ENCODE results near the gene ANKRD63.

ANKRD63 gene

DNA sequence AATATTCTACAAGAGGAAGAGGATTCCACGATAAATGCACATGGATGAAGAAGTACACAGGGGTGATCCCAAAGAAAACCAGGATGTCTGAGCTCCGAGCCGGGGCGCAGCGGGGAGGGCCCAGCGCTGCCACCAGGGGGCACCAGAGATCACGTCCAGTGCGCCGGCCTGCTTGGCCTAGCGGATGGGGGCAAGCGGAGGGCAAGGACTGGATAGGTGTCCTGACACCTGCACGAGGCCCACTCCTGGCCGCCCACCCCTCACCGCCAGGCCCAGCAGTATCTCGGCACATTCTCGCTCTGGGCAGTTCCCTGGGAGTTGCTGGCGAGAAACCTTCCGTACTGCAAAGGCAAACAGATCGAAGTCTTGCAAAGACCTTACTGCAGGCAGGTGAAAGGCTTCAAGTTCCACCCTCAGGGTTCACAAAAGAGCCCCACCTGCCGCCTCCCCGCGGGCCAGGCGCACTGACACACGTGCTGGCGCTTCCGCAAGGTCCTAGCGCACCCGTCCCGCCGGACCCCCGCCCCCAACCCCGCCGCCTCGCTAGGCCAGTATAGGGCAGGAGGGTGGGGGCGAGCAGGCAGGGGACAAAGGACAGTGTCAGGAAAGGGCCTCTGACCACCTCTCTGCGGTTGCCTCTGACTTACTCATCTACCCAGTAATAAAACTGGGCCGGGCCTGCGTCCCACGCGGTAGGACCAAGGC is 3.3 kb downstream of the ANKRD63 start:
- peak; percentile 56 for DNase-seq (ENCODE audit: low read depth)

GRCh38 chr15:40278026-40278425 is 4.8 kb downstream of the ANKRD63 start:
- DNase-seq (ENCODE audit: low read depth), result no peak

DNA sequence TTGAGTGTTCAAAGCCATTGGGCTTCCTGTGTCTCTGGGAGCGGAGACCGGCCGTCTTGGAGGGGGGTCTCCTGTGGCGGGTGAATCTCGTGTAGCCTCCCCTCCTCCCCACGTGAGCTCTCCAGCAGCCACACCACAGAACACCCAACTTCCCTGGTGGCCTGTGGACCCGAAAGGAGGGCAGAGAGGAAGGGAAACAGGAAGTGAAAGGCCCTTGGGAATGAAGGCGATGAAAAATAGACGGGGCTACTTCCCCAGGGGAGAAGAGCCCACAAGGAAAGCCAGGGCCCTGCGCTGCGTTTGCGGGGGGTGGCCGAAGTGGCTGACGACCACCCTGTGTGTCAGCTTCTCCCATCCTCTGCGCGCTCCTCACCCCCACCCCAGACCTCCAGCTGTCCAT is 5.4 kb downstream of the ANKRD63 start:
- no peak for DNase-seq (ENCODE audit: low read depth)

DNA sequence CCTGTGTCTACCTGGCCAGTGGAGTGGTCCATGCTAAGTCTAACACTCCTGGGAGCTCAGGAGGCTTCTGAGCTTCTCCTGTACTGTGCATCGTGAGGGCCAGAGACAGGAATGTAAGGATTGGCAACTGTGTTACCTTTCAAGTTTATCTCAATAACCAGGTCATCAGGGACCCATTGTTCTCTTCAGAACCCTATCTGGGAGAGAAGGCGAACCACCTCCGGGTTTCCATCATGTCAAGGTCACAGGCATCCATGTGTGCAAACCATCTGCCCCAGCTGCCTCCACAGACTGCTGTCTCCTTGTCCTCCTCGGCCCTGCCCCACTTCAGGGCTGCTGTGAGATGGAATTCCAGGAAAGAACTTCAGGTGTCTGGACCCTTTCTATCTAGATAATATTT is 5.9 kb downstream of the ANKRD63 start:
- DNase-seq (ENCODE audit: low read depth), result no peak

- no peak for DNase-seq (ENCODE audit: low read depth)
These were observed 6.9 kb downstream of the ANKRD63 start for GRCh38 chr15:40275954-40276353.

GRCh38 chr15:40275523-40275922 is 7.3 kb downstream of the ANKRD63 start:
- no peak for DNase-seq (ENCODE audit: low read depth)

GRCh38 chr15:40274350-40275274 is 8.3 kb downstream of the ANKRD63 start:
- DNase-seq (ENCODE audit: low read depth), result peak; percentile 79

GRCh38 chr15:40273428-40273827 is 9.4 kb downstream of the ANKRD63 start:
- DNase-seq (ENCODE audit: low read depth), result no peak

DNA sequence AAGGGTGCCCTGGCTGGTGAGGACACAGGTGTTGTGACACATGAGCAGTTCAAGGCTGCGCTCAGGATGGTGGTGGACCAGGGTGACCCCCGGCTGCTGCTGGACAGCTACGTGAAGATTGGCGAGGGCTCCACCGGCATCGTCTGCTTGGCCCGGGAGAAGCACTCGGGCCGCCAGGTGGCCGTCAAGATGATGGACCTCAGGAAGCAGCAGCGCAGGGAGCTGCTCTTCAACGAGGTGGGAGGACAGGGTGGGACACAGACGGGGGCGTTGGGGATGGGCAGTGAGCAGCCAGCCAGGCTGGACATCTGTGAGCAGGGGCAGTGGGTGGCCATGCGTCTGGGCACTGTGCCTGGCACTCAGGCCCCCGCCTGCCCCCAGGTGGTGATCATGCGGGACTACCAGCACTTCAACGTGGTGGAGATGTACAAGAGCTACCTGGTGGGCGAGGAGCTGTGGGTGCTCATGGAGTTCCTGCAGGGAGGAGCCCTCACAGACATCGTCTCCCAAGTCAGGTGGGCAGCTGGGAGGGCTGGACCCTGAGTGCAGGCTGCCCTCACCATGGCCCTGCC is 10.3 kb downstream of the ANKRD63 start:
- no peak for DNase-seq (ENCODE audit: low read depth)

DNA sequence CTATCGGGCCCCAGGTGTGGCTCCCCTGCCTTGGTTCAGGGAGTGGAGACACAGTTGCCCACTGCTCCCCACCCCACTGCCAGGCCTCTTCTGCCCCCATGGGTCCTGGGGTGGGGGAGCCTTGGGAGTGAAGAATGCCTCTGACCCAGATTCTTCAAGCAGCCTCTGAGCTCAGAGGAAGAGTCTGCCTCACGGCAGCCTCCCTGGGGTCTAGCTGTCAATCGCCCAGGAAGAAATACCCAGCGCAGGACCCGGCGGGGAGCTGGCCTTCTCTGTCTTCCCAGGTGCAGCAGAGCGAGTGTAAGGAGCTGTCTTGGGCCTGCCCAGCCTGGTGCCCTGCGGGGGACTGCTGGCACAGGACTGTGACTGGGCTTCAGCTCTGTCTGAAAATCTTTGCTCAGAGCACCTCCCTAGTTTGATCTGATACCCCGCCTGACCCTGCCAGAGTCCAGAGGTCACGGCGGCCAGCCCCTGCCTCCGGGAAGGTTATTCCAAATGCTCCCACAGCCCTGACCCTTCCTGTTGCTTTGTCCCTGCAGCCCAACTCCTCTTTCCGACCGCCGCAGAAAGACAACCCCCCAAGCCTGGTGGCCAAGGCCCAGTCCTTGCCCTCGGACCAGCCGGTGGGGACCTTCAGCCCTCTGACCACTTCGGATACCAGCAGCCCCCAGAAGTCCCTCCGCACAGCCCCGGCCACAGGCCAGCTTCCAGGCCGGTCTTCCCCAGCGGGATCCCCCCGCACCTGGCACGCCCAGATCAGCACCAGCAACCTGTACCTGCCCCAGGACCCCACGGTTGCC is 11.0 kb downstream of the ANKRD63 start:
- no peak for DNase-seq (ENCODE audit: low read depth)

DNA sequence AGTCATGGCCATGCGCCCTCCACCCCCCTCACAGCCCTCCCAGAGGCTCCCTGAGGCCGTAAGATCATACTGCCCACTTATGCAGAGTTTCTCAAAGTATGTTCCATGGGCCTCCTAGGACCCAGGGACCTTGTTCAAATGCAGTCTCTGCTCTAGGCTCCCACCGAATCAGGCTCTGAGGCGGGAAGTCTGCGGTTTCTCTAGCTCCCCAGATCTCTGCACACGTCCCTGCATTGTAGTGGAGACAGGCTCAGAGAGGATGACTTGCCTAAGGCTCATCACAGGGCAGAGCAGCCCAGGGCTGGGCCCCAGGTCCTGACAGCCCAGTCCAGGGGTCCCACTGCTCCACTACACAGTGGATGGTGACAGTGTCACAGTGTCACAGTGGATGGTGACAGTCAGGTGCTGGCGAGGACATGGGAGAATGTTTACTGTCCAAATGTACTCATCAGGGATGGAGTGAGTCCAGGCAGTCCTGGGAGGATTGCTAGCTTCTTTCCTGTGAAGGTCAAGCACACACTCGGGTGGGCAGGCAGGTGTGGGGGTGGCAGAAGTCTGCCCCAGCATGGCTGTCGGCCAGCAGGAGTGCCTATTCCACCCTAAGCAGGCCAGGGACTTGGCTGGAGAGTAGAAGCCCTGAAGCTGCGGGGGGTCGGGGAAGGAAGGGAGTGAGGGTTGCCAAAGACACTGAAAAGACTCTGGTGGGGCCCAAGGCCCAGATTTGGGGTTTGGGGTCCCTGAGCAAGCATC is 12.4 kb downstream of the ANKRD63 start:
- DNase-seq (ENCODE audit: low read depth), result no peak

DNA sequence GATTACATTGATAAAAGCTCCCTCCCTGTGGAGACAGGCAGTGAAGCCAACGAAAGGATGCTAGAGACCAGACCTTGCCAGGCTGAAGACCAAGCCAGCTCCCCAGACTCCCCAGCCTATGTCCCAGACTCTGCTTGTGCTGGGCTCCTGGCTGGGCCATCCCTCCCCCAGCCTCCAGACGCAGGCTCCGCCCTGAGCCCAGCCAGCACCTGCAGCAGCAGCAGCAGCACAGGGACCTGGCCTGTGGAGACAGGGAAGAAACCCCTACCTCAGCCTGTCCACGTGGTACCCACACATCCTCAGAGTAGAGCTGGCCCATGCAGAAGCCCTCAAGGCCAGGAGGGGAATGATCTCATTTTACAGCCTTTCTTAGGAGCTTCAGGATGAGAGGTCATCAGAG is 13.3 kb downstream of the ANKRD63 start:
- DNase-seq (ENCODE audit: low read depth), result no peak

DNA sequence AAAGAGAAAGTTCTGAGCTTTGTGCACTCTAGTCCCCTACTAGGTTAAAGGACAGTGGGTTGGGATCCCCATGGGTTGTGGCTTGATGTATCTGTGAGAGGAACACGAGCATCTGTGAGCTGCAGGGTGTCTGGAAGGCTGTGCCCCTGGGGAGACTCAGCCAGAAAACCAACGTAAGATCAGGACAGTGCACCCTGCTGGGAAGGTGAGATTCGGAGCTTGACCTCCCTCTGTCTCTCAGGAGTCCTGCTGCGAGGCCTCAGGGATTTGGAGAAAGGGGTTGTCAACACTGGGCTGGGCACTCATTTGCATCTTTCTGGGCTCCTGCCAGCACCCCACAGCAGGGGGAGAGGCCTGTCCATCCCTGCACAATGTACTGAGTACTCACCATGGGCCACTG is 15.2 kb downstream of the ANKRD63 start:
- no peak for DNase-seq (ENCODE audit: low read depth)

DNA sequence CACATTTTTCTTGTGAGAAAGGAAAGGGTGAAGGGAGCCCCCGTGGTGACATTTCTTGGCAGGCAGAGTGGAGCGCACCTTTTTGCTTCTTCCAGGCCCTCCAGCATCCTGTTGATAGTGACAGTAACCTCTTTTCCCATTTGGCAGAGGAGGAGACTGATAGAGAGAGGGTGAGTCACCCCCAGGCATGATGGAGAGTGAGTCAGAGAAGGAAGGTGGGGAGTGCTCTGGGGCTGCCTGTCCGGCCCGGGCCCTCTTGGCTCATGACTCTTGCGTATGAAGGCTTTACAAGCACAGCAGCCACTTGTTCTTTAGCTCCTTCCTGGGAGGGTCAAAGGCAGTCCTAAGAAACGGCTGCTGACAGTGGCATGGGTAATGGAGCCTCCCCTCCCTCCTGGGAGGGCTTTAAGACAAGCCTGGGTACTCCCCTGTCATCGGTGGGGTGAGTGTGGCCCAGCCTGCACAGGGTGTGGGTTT is 16.0 kb downstream of the ANKRD63 start:
- no peak for DNase-seq (ENCODE audit: low read depth)

GRCh38 chr15:40265875-40266274 is 17.0 kb downstream of the ANKRD63 start:
- DNase-seq (ENCODE audit: low read depth), result no peak

DNA sequence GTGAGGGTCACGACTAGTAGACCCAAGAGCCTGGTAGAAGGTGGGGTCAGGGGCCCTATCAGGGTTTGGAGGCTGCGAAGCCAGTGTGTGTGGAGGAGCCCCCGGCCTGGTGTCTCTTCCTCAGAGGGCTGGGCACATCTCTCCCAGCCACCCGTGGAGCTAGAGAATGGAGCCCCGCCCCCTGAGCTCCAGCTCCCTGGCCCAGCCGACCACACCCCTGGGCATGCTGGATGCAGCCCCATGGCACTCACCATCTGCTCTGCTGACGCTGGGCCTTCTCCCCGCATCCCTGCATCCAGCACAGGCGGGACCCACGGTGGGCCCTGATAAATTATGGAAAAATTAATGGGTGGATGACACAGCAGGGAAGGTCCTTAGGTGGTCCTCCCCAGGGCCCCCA is 17.5 kb downstream of the ANKRD63 start:
- no peak for DNase-seq (ENCODE audit: low read depth)

DNA sequence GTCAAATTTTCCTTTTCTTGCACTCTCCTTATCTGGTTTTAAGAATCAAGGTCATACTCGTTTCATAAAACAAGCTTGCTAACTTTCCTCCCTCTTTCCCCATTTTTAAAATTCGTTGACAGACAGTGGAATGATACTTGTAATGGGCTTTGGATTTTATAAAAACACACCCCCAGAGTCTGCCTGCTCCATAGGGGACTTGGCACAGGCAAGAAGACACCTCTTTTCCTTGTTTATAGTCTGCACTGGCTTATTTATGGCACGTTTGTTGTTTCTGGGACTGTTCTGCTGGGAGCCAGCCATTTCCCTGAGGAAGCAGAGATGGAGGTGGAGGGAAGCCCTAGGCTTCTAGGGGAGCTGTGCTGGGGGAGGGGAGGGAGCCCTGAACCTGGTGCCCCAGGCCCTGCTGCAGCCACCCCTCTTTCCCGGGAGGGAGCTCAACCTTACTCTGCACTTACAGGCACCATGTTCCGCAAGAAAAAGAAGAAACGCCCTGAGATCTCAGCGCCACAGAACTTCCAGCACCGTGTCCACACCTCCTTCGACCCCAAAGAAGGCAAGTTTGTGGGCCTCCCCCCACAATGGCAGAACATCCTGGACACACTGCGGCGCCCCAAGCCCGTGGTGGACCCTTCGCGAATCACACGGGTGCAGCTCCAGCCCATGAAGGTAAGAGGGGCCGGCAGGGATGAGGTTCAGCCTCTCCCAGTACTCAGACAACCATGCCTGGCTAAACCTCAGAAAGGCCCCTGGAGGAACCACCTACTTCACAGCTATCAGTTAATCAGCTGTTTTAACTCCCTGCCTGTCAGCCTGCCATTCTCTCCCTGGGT is 18.3 kb downstream of the ANKRD63 start:
- DNase-seq (ENCODE audit: low read depth), result no peak

- no peak for DNase-seq (ENCODE audit: low read depth)
These were observed 19.7 kb downstream of the ANKRD63 start for GRCh38 chr15:40263024-40263754.

- no peak for DNase-seq (ENCODE audit: low read depth)
These were observed 23.8 kb downstream of the ANKRD63 start for GRCh38 chr15:40259021-40259420.

DNA sequence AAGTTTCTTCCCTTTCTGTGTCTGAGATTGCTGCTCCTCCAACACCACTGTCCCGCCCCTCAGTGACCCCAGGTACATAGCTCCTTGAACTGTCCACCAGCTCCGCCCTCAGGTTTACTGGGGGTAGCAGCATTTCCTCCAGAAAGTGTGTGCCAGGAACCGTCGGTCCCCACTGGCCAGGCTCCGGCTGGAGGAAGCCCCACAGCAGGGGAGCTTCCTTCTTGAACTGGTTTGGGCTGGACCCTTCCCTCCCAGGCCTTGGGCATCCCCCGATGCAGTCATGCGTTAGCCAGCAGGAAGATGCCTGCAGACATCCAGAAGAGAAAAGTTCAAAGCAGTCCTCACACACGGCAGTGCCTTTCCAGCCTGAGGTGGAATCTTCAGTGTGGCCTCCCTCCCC is 24.3 kb downstream of the ANKRD63 start:
- no peak for DNase-seq (ENCODE audit: low read depth)

All from stimulated activated CD8-positive, alpha-beta memory T cell treated with anti-CD3 and anti-CD28 coated beads, Interleukin-15, amount 100 ng/mL, for 1 hour (primary cell).